Spinal cord (tissue), 10 donors: ENCODE results near the gene PRND. TPM values are rescaled to one million over a fixed set of nuclear protein-coding genes. Genes with fewer than 3 reads are reported as not detected.

Experiments
- DNase-seq, 6 donors: peaks; one replicate each; pipeline versions ENCODE4 v3.0.0 to v3.0.0-alpha.2; 2013 to 2015; ENCODE audit warnings: low spot score in 6 of 6, low read depth in 4 of 6
- H3K27ac ChIP-seq: one replicate; pipeline ENCODE4 v1.5.1; 2013; ENCODE audit warnings: low read depth, low read length, control low read depth
- H3K27me3 ChIP-seq: one replicate; pipeline ENCODE4 v1.6.1; 2013; ENCODE audit warnings: low read length; ENCODE audit not compliant: control insufficient read depth, insufficient read depth
- H3K36me3 ChIP-seq: one replicate; pipeline ENCODE4 v1.6.1; 2013; ENCODE audit warnings: low read length; ENCODE audit not compliant: control insufficient read depth, insufficient read depth
- H3K4me1 ChIP-seq: one replicate; pipeline ENCODE4 v1.6.1; 2013; ENCODE audit warnings: low read length; ENCODE audit not compliant: control insufficient read depth, insufficient read depth
- H3K4me3 ChIP-seq: one replicate; pipeline ENCODE4 v1.5.1; 2013; ENCODE audit warnings: low read depth, low read length, control low read depth
- H3K9me3 ChIP-seq: one replicate; pipeline ENCODE4 v1.6.1; 2013; ENCODE audit warnings: low read length; ENCODE audit not compliant: control insufficient read depth, insufficient read depth
- WGBS: methylation state at CpG from one replicate; pipeline ENCODE4 v1.1.5; 2013; ENCODE audit warnings: missing lambda C conversion rate; ENCODE audit not compliant: insufficient coverage; 5-methylcytosine and 5-hydroxymethylcytosine counted together
- long read RNA-seq, 4 donors: transcript quantifications; one replicate each; lab custom pipeline, GENCODE V29; 2026
- polyA plus RNA-seq, 2 donors: library from polyadenylated mRNA; unstranded; fragments of 120-200 nt; gene quantifications; one replicate each; pipeline ENCODE4 v1.2.1, GENCODE V29; 2013; ENCODE audit not compliant: insufficient read length in 2 of 2
- total RNA-seq, 2 donors: library from RNA; depleted of rRNA in 1 of 2; stranded (reverse); fragments of 120-200 nt in 1 of 2; fragments of >200 nt in 1 of 2; gene quantifications; one replicate each; pipeline versions ENCODE4 v1.2.3 to v1.2.4, GENCODE V29; 2013 to 2014
- donor health status: healthy.

The PRND gene
- total RNA-seq (10 to 100 TPM in 1 of 2 donors, 1 to 10 TPM in 1; 9.0 to 27.0 TPM), polyA plus RNA-seq (1 to 10 TPM; 3.3 to 5.7 TPM)
- long read RNA-seq, donor 1, partial matches to known transcripts, result 0 of 4 reads
- long read RNA-seq, donor 1, other reads (novel, unspliced or antisense), result 0 of 4 reads
- long read RNA-seq, donor 2, partial matches to known transcripts, result 0 of 1 reads
- long read RNA-seq, donor 2, other reads (novel, unspliced or antisense), result 0 of 1 reads
- long read RNA-seq, donor 3, partial matches to known transcripts, result 0 of 4 reads
- long read RNA-seq, donor 3, other reads (novel, unspliced or antisense), result 0 of 4 reads
- long read RNA-seq, donor 4, transcript PRND-201 (2 exons, 3,980 nt), result major isoform, 7 of 7 reads
- long read RNA-seq, donor 4, partial matches to known transcripts, result 0 of 7 reads
- long read RNA-seq, donor 4, other reads (novel, unspliced or antisense), result 0 of 7 reads

GRCh38 chr20:4721719-4722118, at the start of gene PRND:
PRND (plus strand) TSS chr20:4721909; CDS start chr20:4724552, 2,643 bp downstream.
- Histone ChIP-seq H3K4me3 (no peak within 1 kb of the TSS), H3K4me1 (peaks cover 35% of the 10 kb centered on the region), H3K36me3 (no peaks in the 10 kb centered on the region), H3K27me3 (no peaks in the 10 kb centered on the region), H3K27ac (no peak within 1 kb of the TSS), H3K9me3 (no peaks in the 10 kb centered on the region)
- no peak for DNase-seq
- 84% methylated on average over 7 of the region's 8 CpGs for WGBS

- no peaks in the 10 kb centered on the region for H3K27me3 ChIP-seq
- no peak overlapping the region for H3K27ac ChIP-seq
- no peaks in the 10 kb centered on the region for H3K4me1 ChIP-seq
- no peak overlapping the region for H3K4me3 ChIP-seq
- H3K9me3 ChIP-seq, result no peaks in the 10 kb centered on the region
- no peaks in the 10 kb centered on the region for H3K36me3 ChIP-seq
- 100% methylated on average over 3 of the region's 5 CpGs for WGBS
- DNase-seq, result no peak
These were observed 48.8 kb upstream of the PRND start for GRCh38 chr20:4672948-4673347.

- Histone ChIP-seq H3K4me1 (no peaks in the 10 kb centered on the region), H3K27ac (no peak overlapping the region), H3K9me3 (no peaks in the 10 kb centered on the region), H3K4me3 (no peak overlapping the region), H3K27me3 (no peaks in the 10 kb centered on the region), H3K36me3 (no peaks in the 10 kb centered on the region)
- DNase-seq, result no peak
- 73% methylated on average over 3 of the region's 5 CpGs for WGBS
These were observed 48.2 kb upstream of the PRND start for GRCh38 chr20:4673371-4674001.

GRCh38 chr20:4674672-4675071, 47.0 kb upstream of the PRND start:
- Histone ChIP-seq H3K36me3 (no peaks in the 10 kb centered on the region), H3K27ac (no peak overlapping the region)

GRCh38 chr20:4677846-4678245, 43.9 kb upstream of the PRND start:
- 93% methylated on average over 1 of the region's 2 CpGs for WGBS

More at GRCh38 chr20:4674672-4675071, 47.0 kb upstream of the PRND start:
- no peak overlapping the region for H3K4me3 ChIP-seq
- DNase-seq, result no peak
- H3K4me1 ChIP-seq, result no peaks in the 10 kb centered on the region
- H3K27me3 ChIP-seq, result no peaks in the 10 kb centered on the region
- no peaks in the 10 kb centered on the region for H3K9me3 ChIP-seq

GRCh38 chr20:4681401-4681800, 40.3 kb upstream of the PRND start:
- WGBS, result 72% methylated on average over 4 of the region's 6 CpGs
- Histone ChIP-seq H3K36me3 (no peaks in the 10 kb centered on the region), H3K4me3 (no peak overlapping the region), H3K4me1 (peaks cover 4% of the 10 kb centered on the region), H3K9me3 (no peaks in the 10 kb centered on the region), H3K27me3 (no peaks in the 10 kb centered on the region), H3K27ac (no peak overlapping the region)
- DNase-seq, result no peak

More at GRCh38 chr20:4677846-4678245, 43.9 kb upstream of the PRND start:
- DNase-seq, result no peak
- no peaks in the 10 kb centered on the region for H3K27me3 ChIP-seq
- H3K9me3 ChIP-seq, result no peaks in the 10 kb centered on the region
- no peak overlapping the region for H3K27ac ChIP-seq
- no peak overlapping the region for H3K4me3 ChIP-seq
- no peaks in the 10 kb centered on the region for H3K36me3 ChIP-seq
- H3K4me1 ChIP-seq, result no peaks in the 10 kb centered on the region

- Histone ChIP-seq H3K27ac (no peak overlapping the region), H3K4me3 (no peak overlapping the region), H3K9me3 (no peaks in the 10 kb centered on the region), H3K27me3 (no peaks in the 10 kb centered on the region), H3K36me3 (no peaks in the 10 kb centered on the region), H3K4me1 (peaks cover 4% of the 10 kb centered on the region)
- DNase-seq, result no peak
- WGBS, result 82% methylated on average over 5 of the region's 5 CpGs
These were observed 39.7 kb upstream of the PRND start for GRCh38 chr20:4681991-4682401.

- no peak overlapping the region for H3K27ac ChIP-seq
- peaks cover 9% of the 10 kb centered on the region for H3K4me1 ChIP-seq
- H3K4me3 ChIP-seq, result no peak overlapping the region
- H3K27me3 ChIP-seq, result no peaks in the 10 kb centered on the region
- 88% methylated on average over 1 of the region's 6 CpGs for WGBS
- H3K36me3 ChIP-seq, result no peaks in the 10 kb centered on the region
- no peak for DNase-seq
- no peaks in the 10 kb centered on the region for H3K9me3 ChIP-seq
These were observed 39.0 kb upstream of the PRND start for GRCh38 chr20:4682682-4683081.

GRCh38 chr20:4683261-4683660, 38.4 kb upstream of the PRND start:
- no CpG with 5 or more reads among the region's 2 CpGs for WGBS
- no peaks in the 10 kb centered on the region for H3K9me3 ChIP-seq
- no peak overlapping the region for H3K4me3 ChIP-seq
- H3K27me3 ChIP-seq, result no peaks in the 10 kb centered on the region
- no peak for DNase-seq
- H3K36me3 ChIP-seq, result no peaks in the 10 kb centered on the region
- H3K27ac ChIP-seq, result no peak overlapping the region
- H3K4me1 ChIP-seq, result peaks cover 9% of the 10 kb centered on the region
